BLaER1 treated with 17β-estradiol and CSF1 and Interleukin-3, amounts not matched to agents 10 nM and 100 nM (cell line): ENCODE data around the gene SART3.
A peak's percentile ranks its signal among the peaks of the same experiment; 100 is the strongest.

ENCODE experiments used
- H3K27ac ChIP-seq, 11 experiments: shearing (Covaris generic); formaldehyde crosslinking; 2 replicates each; pipeline ENCODE4 v1.8.1; 2022
- H3K27me3 ChIP-seq, 11 experiments: shearing (Covaris generic); formaldehyde crosslinking; 2 replicates each; pipeline ENCODE4 v1.8.1; 2022
- H3K36me3 ChIP-seq, 11 experiments: shearing (Covaris generic); formaldehyde crosslinking; 2 replicates each; pipeline ENCODE4 v1.8.1; 2022
- H3K4me1 ChIP-seq, 10 experiments: shearing (Covaris generic); formaldehyde crosslinking; 2 replicates each; pipeline ENCODE4 v1.8.1; 2022
- H3K4me2 ChIP-seq, 11 experiments: shearing (Covaris generic); formaldehyde crosslinking; 2 replicates each; pipeline ENCODE4 v1.8.1; 2022
- H3K4me3 ChIP-seq, 10 experiments: shearing (Covaris generic); formaldehyde crosslinking; 2 replicates each; pipeline ENCODE4 v1.8.1; 2022
- H3K9ac ChIP-seq, 11 experiments: shearing (Covaris generic); formaldehyde crosslinking; 2 replicates each; pipeline ENCODE4 v1.8.1; 2022
- H3K9me3 ChIP-seq, 11 experiments: shearing (Covaris generic); formaldehyde crosslinking; replicated peaks in 1 of 11; 2 replicates each; pipeline ENCODE4 v1.8.1; 2022
- H4K20me1 ChIP-seq, 11 experiments: shearing (Covaris generic); formaldehyde crosslinking; 2 replicates each; pipeline ENCODE4 v1.8.1; 2022
- Cebpa-rat ChIP-seq, 11 experiments: shearing (Covaris generic); IDR thresholded peaks; 2 replicates each; pipeline ENCODE4 v1.8.1; 2022

SART3 gene

DNA sequence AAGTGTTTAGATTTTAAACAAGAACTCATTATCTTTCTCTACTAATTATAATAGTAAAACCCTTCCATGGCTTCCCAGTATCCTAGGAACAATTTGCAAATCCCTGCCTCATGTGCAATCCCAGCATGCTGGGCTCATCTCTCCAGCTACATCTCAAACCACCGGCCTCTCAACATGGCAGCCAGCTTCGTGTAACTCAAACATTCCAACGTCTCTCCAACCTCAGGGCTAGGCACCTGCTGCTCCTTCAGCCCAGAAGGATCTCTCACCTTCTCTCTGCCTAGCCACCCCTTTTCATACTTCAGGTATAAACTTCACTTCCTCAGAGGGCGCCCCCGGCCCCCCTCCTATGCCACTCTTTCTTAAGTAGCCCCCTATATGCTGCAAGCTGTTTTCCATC, 7.2 kb downstream of the SART3 start:
- H3K4me3 ChIP-seq, result no peak overlapping the region
- no peak for TF ChIP-seq Cebpa-rat (IDR thresholded peaks at IDR 0.05)
- H3K4me2 ChIP-seq, result no peak overlapping the region
- no peaks in the 10 kb centered on the region for H3K27me3 ChIP-seq
- no peaks in the 10 kb centered on the region for H3K9me3 ChIP-seq
- H3K4me1 ChIP-seq, result peaks cover 24 to 74% (median 36%) of the 10 kb centered on the region in 10 experiments
- H3K27ac ChIP-seq, result no peak overlapping the region
- peaks cover 19 to 87% (median 61%) of the 10 kb centered on the region in 11 experiments; a peak in 21 of 22 replicates for H3K36me3 ChIP-seq
- H4K20me1 ChIP-seq, result peaks cover 94 to 100% (median 99%) of the 10 kb centered on the region in 11 experiments
- H3K9ac ChIP-seq, result no peak overlapping the region

DNA sequence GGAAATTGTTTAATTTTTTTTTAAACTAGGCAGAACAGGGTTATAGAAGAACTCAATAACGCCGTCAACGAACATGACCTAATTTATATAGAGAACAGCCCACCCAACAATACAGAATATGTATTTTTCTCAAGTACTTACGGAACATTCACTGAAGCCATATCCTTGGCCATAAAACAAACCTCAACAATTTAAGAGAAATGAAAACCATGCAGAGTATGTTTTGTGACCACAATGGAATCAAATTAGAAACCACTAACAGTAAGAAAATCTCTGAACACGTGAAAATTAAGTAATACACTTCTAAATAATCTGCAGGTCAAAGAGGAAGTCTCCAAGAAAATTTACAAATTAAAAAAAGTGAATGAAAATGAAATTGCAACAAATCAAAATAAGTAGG, 9.4 kb downstream of the SART3 start:
- Histone ChIP-seq H3K9ac (no peak overlapping the region), H3K27ac (no peak overlapping the region), H3K4me2 (peak overlapping the region in 6 of 11 experiments; percentile 5 to 50 (median 18); a peak in 8 of 22 replicates), H3K4me1 (peaks cover 11 to 74% (median 20%) of the 10 kb centered on the region in 10 experiments; a peak in 19 of 20 replicates), H3K27me3 (no peaks in the 10 kb centered on the region), H3K9me3 (no peaks in the 10 kb centered on the region), H3K36me3 (peaks cover 34 to 88% (median 63%) of the 10 kb centered on the region in 11 experiments), H4K20me1 (peaks cover 90 to 100% (median 98%) of the 10 kb centered on the region in 11 experiments), H3K4me3 (no peak overlapping the region)
- no peak for TF ChIP-seq Cebpa-rat (IDR thresholded peaks at IDR 0.05)

DNA sequence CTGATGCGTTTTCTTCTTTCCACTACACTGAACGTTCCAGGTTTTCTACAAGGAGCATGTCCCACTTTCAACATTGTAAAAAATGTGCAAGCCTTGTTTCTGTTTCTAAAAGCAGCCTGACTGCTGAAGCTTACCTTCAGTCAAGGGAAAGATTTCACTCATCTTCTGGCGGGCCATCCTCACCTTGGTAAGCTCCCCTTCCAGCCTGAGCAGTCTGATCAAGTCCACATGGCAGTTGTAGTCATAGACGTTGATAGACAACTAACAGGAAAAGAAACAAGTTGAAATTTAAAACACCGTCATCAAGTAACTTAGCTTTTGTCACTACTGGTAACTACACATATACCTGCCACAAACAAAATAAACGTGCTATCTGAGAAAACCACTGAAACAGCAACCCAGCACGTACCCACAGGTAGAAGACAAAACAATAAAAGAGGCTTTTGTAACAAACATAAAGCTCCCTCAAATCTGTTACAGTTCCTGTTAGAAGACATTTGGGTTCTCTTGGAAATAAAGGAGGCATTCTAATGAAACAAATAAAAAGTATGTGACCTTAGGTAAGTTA, 11.9 kb downstream of the SART3 start:
- peaks cover 8 to 68% (median 20%) of the 10 kb centered on the region in 10 experiments; a peak in 19 of 20 replicates for H3K4me1 ChIP-seq
- peaks cover 56 to 89% (median 73%) of the 10 kb centered on the region in 11 experiments for H3K36me3 ChIP-seq
- no peak for TF ChIP-seq Cebpa-rat (IDR thresholded peaks at IDR 0.05)
- H4K20me1 ChIP-seq, result peaks cover 84 to 100% (median 94%) of the 10 kb centered on the region in 11 experiments
- H3K4me3 ChIP-seq, result no peak overlapping the region
- no peaks in the 10 kb centered on the region for H3K9me3 ChIP-seq
- no peak overlapping the region for H3K4me2 ChIP-seq
- H3K27ac ChIP-seq, result no peak overlapping the region
- H3K9ac ChIP-seq, result no peak overlapping the region
- no peaks in the 10 kb centered on the region for H3K27me3 ChIP-seq

DNA sequence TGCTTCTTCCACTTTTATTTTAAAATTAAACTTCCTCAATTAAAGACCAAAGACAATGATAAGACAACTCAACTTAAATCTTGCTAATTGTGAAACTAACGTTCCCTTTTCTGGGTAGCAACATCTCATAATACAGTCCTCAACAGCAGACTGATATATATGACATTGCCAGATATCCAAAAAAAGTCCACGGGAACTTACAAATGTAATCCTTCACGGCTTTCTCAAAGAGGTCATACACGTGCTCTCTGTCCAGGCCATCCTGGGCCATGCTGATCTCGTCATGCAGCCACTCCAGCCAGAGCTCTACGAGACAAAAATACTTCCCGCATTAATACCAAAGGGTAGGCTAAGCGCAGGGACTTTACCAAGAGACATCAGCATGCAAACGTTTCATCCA, 13.3 kb downstream of the SART3 start:
- TF ChIP-seq Cebpa-rat (IDR thresholded peaks at IDR 0.05), result no peak
- Histone ChIP-seq H3K36me3 (peaks cover 67 to 90% (median 81%) of the 10 kb centered on the region in 11 experiments), H3K4me3 (no peak overlapping the region), H3K9me3 (no peaks in the 10 kb centered on the region), H3K9ac (no peak overlapping the region), H3K4me1 (peaks cover 4 to 65% (median 19%) of the 10 kb centered on the region in 10 experiments; a peak in 19 of 20 replicates), H3K27me3 (no peaks in the 10 kb centered on the region), H3K27ac (peak overlapping the region in 2 of 11 experiments; percentile 28 to 68; a peak in 3 of 22 replicates), H4K20me1 (peaks cover 80 to 100% (median 94%) of the 10 kb centered on the region in 11 experiments), H3K4me2 (peak overlapping the region in 3 of 11 experiments; percentile 14 to 66 (median 63); a peak in 5 of 22 replicates)

DNA sequence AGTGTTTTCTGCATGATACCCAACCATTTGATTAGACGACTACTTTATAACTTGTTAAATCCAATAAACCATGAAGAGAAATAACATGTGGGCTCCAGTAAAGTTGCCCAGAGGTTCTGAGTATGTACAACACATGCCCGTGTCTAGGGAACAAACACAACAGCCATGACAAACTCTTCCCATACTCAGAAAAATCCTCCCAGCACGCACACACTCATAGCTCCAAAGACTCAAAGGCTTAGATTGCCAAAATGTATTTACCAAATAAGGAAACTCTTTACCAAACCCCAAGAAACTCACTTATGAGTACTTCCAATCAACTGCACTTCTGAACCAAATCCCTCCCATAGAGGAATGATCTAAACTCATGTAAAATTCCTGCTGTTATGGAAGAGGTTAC, 17.3 kb downstream of the SART3 start:
- Histone ChIP-seq H3K27me3 (no peaks in the 10 kb centered on the region), H3K4me2 (no peak overlapping the region), H3K36me3 (peaks cover 84 to 100% (median 99%) of the 10 kb centered on the region in 11 experiments), H3K9ac (no peak overlapping the region), H3K4me1 (peaks cover 0 to 41% (median 22%) of the 10 kb centered on the region in 10 experiments; a peak in 12 of 20 replicates), H3K4me3 (no peak overlapping the region), H3K9me3 (no peaks in the 10 kb centered on the region), H3K27ac (no peak overlapping the region), H4K20me1 (peaks cover 75 to 100% (median 94%) of the 10 kb centered on the region in 11 experiments; a peak in 21 of 22 replicates)
- TF ChIP-seq Cebpa-rat (IDR thresholded peaks at IDR 0.05), result no peak

GRCh38 chr12:108542320-108542719, 18.7 kb downstream of the SART3 start:
- Histone ChIP-seq H3K36me3 (peaks cover 84 to 100% (median 99%) of the 10 kb centered on the region in 11 experiments), H3K9ac (no peak overlapping the region), H3K9me3 (no peaks in the 10 kb centered on the region), H4K20me1 (peaks cover 70 to 100% (median 93%) of the 10 kb centered on the region in 11 experiments; a peak in 21 of 22 replicates), H3K27me3 (no peaks in the 10 kb centered on the region), H3K27ac (no peak overlapping the region), H3K4me3 (no peak overlapping the region), H3K4me2 (no peak overlapping the region), H3K4me1 (peaks cover 0 to 29% (median 20%) of the 10 kb centered on the region in 10 experiments; a peak in 12 of 20 replicates)
- no peak for TF ChIP-seq Cebpa-rat (IDR thresholded peaks at IDR 0.05)

GRCh38 chr12:108538616-108539195, 22.3 kb downstream of the SART3 start:
- H3K4me2 ChIP-seq, result no peak overlapping the region
- no peak overlapping the region for H3K9ac ChIP-seq
- peaks cover 83 to 100% (median 99%) of the 10 kb centered on the region in 11 experiments for H3K36me3 ChIP-seq
- no peak overlapping the region for H3K27ac ChIP-seq
- H3K4me3 ChIP-seq, result no peak overlapping the region
- no peak for TF ChIP-seq Cebpa-rat (IDR thresholded peaks at IDR 0.05)
- H4K20me1 ChIP-seq, result peaks cover 57 to 100% (median 82%) of the 10 kb centered on the region in 11 experiments; a peak in 21 of 22 replicates
- peaks cover 0 to 15% (median 11%) of the 10 kb centered on the region in 10 experiments; a peak in 12 of 20 replicates for H3K4me1 ChIP-seq
- no peaks in the 10 kb centered on the region for H3K27me3 ChIP-seq
- no peaks in the 10 kb centered on the region for H3K9me3 ChIP-seq

GRCh38 chr12:108538146-108538545, 22.8 kb downstream of the SART3 start:
- H4K20me1 ChIP-seq, result peaks cover 53 to 98% (median 78%) of the 10 kb centered on the region in 11 experiments; a peak in 21 of 22 replicates
- no peak for TF ChIP-seq Cebpa-rat (IDR thresholded peaks at IDR 0.05)
- no peaks in the 10 kb centered on the region for H3K27me3 ChIP-seq
- no peak overlapping the region for H3K4me3 ChIP-seq
- no peak overlapping the region for H3K27ac ChIP-seq
- H3K4me1 ChIP-seq, result peaks cover 0 to 15% (median 11%) of the 10 kb centered on the region in 10 experiments; a peak in 12 of 20 replicates
- H3K36me3 ChIP-seq, result peaks cover 83 to 100% (median 99%) of the 10 kb centered on the region in 11 experiments
- no peaks in the 10 kb centered on the region for H3K9me3 ChIP-seq
- no peak overlapping the region for H3K9ac ChIP-seq
- H3K4me2 ChIP-seq, result no peak overlapping the region
